ENCODE results near the gene TMEM60.

- TF ChIP-seq ELF4 (CRISPR knock-in tag; IDR thresholded peaks at IDR 0.05; ENCODE audit: borderline replicate concordance) (no peak), ZBTB33 (CRISPR knock-in tag; IDR thresholded peaks at IDR 0.05) (no peak), ZNF879 (CRISPR knock-in tag; IDR thresholded peaks at IDR 0.05) (no peak), TARDBP (CRISPR knock-in tag; IDR thresholded peaks at IDR 0.05) (no peak), CEBPB (IDR thresholded peaks at IDR 0.05; ENCODE audit: borderline replicate concordance, low read depth, low read length) (no peak), HNRNPLL (IDR thresholded peaks at IDR 0.05; ENCODE audit: low read depth, low read length, poor library complexity, severe bottlenecking) (no peak), HNRNPK (IDR thresholded peaks at IDR 0.05; ENCODE audit: low read depth, low read length, poor library complexity, severe bottlenecking) (no peak), ZSCAN31 (CRISPR knock-in tag; IDR thresholded peaks at IDR 0.05; ENCODE audit: low read depth) (no peak), MXI1 (IDR thresholded peaks at IDR 0.05; ENCODE audit: borderline replicate concordance, low read depth, low read length) (no peak), ZSCAN30 (CRISPR knock-in tag; IDR thresholded peaks at IDR 0.05) (no peak)
- TF ChIP-seq, protein P1, sequence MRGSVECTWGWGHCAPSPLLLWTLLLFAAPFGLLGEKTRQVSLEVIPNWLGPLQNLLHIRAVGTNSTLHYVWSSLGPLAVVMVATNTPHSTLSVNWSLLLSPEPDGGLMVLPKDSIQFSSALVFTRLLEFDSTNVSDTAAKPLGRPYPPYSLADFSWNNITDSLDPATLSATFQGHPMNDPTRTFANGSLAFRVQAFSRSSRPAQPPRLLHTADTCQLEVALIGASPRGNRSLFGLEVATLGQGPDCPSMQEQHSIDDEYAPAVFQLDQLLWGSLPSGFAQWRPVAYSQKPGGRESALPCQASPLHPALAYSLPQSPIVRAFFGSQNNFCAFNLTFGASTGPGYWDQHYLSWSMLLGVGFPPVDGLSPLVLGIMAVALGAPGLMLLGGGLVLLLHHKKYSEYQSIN (CRISPR knock-in tag; IDR thresholded peaks at IDR 0.05; ENCODE audit: borderline replicate concordance) = no peak
Measured at GRCh38 chr7:77782383-77782782, 15.9 kb downstream of the TMEM60 start.

Measured in HepG2 (cell line).